CD8-positive, alpha-beta memory T cell (primary cell): ENCODE measurements around the gene ACP7. TPM values are rescaled to one million over a fixed set of nuclear protein-coding genes. Genes with fewer than 3 reads are reported as not detected.
A peak's percentile ranks its signal among the peaks of the same experiment; 100 is the strongest.

Source experiments
- CTCF ChIA-PET: fragments of 350-600 bp; sonication (Branson Sonifier 250); formaldehyde crosslinking; loops from one replicate; lab custom pipeline; 2021; ENCODE audit warnings: antibody characterized with exemption; lab: Charles Lee
- POLR2A ChIA-PET: fragments of 350-600 bp; sonication (Branson Sonifier 250); formaldehyde crosslinking; loops from one replicate; lab custom pipeline; 2021; ENCODE audit warnings: antibody characterized with exemption; lab: Charles Lee
- DNase-seq, 5 donors: peaks; one replicate each; pipeline versions ENCODE4 v3.0.0 to v3.0.0-alpha.2; 2020 to 2022; ENCODE audit warnings: mixed read lengths in 1 of 5
- H3K27ac ChIP-seq: one replicate; pipeline ENCODE4 v1.7.0; 2013; ENCODE audit warnings: low read depth, mild to moderate bottlenecking, low read length, moderate library complexity
- H3K27me3 ChIP-seq: 2 replicates; pipeline ENCODE4 v1.7.0; 2013; ENCODE audit warnings: low read length, mild to moderate bottlenecking; ENCODE audit not compliant: insufficient read depth, poor library complexity, severe bottlenecking
- H3K36me3 ChIP-seq: 2 replicates; pipeline ENCODE4 v1.7.0; 2013; ENCODE audit warnings: mild to moderate bottlenecking, low read length, moderate library complexity; ENCODE audit not compliant: insufficient read depth
- H3K4me1 ChIP-seq: 2 replicates; pipeline ENCODE4 v1.7.0; 2013; ENCODE audit warnings: mild to moderate bottlenecking, low read length, moderate library complexity; ENCODE audit not compliant: insufficient read depth
- H3K4me3 ChIP-seq: 2 replicates; pipeline ENCODE4 v1.7.0; 2013; ENCODE audit warnings: mild to moderate bottlenecking, low read length
- H3K9me3 ChIP-seq: 2 replicates; pipeline ENCODE4 v1.7.0; 2013; ENCODE audit warnings: mild to moderate bottlenecking, low read length
- H3K27ac Mint-ChIP-seq, 8 donors: one replicate each; pipeline ENCODE4 v1.8.0; 2020 to 2021; ENCODE audit warnings: mixed read lengths in 8 of 8, mild to moderate bottlenecking in 6 of 8, inconsistent platforms in 3 of 8, moderate library complexity in 3 of 8
- H3K27me3 Mint-ChIP-seq, 2 donors: one replicate each; pipeline ENCODE4 v1.8.0; 2020 to 2021; ENCODE audit warnings: mixed read lengths in 2 of 2, mild to moderate bottlenecking in 1 of 2, moderate library complexity in 1 of 2
- H3K36me3 Mint-ChIP-seq, 3 donors: one replicate each; pipeline ENCODE4 v1.8.0; 2020 to 2021; ENCODE audit warnings: mixed read lengths in 3 of 3, inconsistent platforms in 1 of 3, mild to moderate bottlenecking in 1 of 3
- H3K4me1 Mint-ChIP-seq, 3 donors: one replicate each; pipeline ENCODE4 v1.8.0; 2020 to 2021; ENCODE audit warnings: mixed read lengths in 3 of 3, inconsistent platforms in 1 of 3, mild to moderate bottlenecking in 1 of 3
- H3K4me3 Mint-ChIP-seq, 7 donors: one replicate each; pipeline ENCODE4 v1.8.0; 2020 to 2021; ENCODE audit warnings: mixed read lengths in 7 of 7, mild to moderate bottlenecking in 6 of 7, moderate library complexity in 4 of 7, inconsistent platforms in 2 of 7
- H3K9me3 Mint-ChIP-seq, 5 donors: one replicate each; pipeline ENCODE4 v1.8.0; 2020 to 2022; ENCODE audit warnings: mixed read lengths in 5 of 5, mild to moderate bottlenecking in 3 of 5, moderate library complexity in 2 of 5, inconsistent platforms in 1 of 5
- polyA plus RNA-seq: library from polyadenylated mRNA; unstranded; fragments of 300-500 nt; fragmentation: Illumina TruSeq; gene quantifications from one replicate; pipeline ENCODE4 v1.2.3, GENCODE V29; 2021
- total RNA-seq, 2 experiments: library from RNA; stranded (reverse); gene quantifications; one replicate each; pipeline ENCODE4 v1.2.3, GENCODE V29; 2021

The ACP7 gene, protein sequence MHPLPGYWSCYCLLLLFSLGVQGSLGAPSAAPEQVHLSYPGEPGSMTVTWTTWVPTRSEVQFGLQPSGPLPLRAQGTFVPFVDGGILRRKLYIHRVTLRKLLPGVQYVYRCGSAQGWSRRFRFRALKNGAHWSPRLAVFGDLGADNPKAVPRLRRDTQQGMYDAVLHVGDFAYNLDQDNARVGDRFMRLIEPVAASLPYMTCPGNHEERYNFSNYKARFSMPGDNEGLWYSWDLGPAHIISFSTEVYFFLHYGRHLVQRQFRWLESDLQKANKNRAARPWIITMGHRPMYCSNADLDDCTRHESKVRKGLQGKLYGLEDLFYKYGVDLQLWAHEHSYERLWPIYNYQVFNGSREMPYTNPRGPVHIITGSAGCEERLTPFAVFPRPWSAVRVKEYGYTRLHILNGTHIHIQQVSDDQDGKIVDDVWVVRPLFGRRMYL
- total RNA-seq (not detected), polyA plus RNA-seq (0.22 TPM)

DNA sequence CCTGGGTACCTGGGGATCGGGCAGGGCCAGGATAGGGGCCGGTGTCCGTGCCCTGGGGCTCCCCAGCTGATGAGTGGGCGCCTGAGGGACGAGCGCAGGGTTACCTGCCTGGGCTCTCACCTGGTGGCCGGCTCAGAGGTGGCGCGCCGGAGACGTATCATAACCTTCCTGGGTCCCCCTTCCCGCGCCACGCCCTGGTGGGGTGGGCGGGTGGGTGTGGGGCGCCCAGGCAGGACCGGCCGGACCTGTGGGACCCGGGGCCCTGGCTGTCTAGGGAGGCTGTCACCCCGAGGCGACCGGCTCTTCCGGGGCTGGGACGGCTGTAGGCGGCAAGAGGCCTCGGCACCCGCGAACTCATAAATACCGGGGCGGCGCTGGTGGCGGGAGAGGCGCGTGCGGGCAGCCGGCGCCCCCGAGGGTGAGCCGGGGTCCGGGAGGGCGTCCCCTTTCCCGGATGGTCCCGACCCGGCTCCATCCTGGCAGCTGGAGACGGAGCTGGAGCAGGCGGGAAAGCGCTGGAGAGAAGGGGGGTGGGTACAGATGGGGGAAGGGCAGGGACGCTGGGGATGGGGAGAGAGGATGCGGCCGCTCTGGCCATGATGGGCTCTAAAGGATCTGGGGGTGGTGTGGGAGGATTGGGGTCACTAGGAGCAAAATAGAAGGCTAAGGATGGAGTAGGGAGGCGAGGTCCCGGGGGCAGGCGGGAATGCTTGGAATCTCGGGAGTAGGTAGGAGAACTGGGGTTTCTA lies at the start of gene ACP7:
ACP7 (plus strand) TSS at position 386 of the 749 bp plus-strand sequence. CDS start 902 bp downstream, outside the sequence.
- Mint-ChIP-seq H3K9me3 (no peaks in the 10 kb centered on the region), H3K36me3 (no peaks in the 10 kb centered on the region), H3K4me3 (peak within 1 kb of the TSS; percentile 73 to 93 (median 84)), H3K27ac (peak within 1 kb of the TSS; percentile 22 to 91 (median 80)), H3K4me1 (peaks cover 16 to 23% (median 17%) of the 10 kb centered on the region in 3 donors), H3K27me3 (peaks cover 23 to 52% of the 10 kb centered on the region in 2 donors)
- no peak within 1 kb of the TSS for H3K27ac ChIP-seq
- H3K27me3 ChIP-seq, result peaks cover 24% of the 10 kb centered on the region
- POLR2A ChIA-PET, result no interaction called here
- peak within 1 kb of the TSS; percentile 51 for H3K4me3 ChIP-seq
- H3K4me1 ChIP-seq, result peaks cover 12% of the 10 kb centered on the region
- peak in 4 of 5 donors; percentile 6 to 22 (median 9) for DNase-seq
- CTCF ChIA-PET, result interaction anchor here (0.9 kb wide), 1 partner anchor 26 kb away, joined by 3 read pairs; no protein-coding TSS in a partner anchor
- no peaks in the 10 kb centered on the region for H3K9me3 ChIP-seq
- no peaks in the 10 kb centered on the region for H3K36me3 ChIP-seq

DNA sequence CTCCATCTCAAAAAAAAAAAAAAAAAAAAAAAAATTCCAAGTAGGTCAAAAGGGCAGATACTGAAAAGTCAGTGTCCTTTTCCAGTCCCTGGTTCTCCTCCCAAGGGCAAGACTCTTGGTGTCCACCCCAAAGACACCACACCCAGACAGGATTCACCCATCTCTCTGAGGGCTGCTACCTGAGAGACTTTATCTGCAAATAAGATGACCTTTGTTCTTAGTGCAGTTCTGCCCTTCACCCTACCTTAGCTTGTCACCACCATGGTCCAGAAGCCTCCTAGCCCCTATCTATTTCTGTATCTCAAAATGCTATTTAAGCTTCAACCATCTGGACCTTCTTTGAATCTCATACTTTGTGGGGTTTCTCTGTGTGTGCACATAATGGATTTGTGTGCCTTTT lies 47.6 kb upstream of the ACP7 start:
- Histone ChIP-seq H3K9me3 (no peaks in the 10 kb centered on the region), H3K27ac (no peak overlapping the region), H3K36me3 (no peaks in the 10 kb centered on the region), H3K4me3 (no peak overlapping the region), H3K4me1 (no peaks in the 10 kb centered on the region), H3K27me3 (no peaks in the 10 kb centered on the region)
- Mint-ChIP-seq H3K27me3 (peaks cover 1 to 31% of the 10 kb centered on the region in 2 donors), H3K27ac (no peak overlapping the region), H3K36me3 (no peaks in the 10 kb centered on the region), H3K9me3 (no peaks in the 10 kb centered on the region), H3K4me3 (no peak overlapping the region), H3K4me1 (peaks cover 0 to 7% (median 3%) of the 10 kb centered on the region in 3 donors)
- ChIA-PET CTCF (interaction anchor here (0.6 kb wide), 1 partner anchor 23 kb away, joined by 3 read pairs; no protein-coding TSS in a partner anchor), POLR2A (no interaction called here)
- no peak for DNase-seq

DNA sequence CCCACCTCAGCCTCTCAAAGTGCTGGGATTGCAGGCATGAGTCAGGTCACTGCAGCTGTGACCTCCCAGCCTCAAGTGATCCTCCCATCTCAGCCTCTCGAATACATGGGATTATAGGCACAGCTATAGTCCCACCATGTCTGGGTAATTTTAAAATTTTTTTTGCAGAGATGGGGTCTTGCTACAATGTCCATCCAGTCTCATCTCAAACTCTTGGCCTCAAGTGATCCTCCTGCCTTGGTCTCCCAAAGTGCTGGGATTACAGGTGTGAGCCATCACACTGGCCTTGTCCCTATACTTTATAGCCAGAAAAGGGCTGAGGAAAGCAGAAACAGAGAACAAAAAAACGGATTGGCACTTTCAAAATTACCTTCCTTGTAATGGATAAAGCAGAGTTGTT lies 47.0 kb upstream of the ACP7 start:
- POLR2A ChIA-PET, result no interaction called here
- H3K4me3 Mint-ChIP-seq, result no peak overlapping the region
- CTCF ChIA-PET, result interaction anchor here (0.6 to 1.8 kb wide), 2 partner anchors 19 to 23 kb away, joined by 3 read pairs; no protein-coding TSS in a partner anchor

DNA sequence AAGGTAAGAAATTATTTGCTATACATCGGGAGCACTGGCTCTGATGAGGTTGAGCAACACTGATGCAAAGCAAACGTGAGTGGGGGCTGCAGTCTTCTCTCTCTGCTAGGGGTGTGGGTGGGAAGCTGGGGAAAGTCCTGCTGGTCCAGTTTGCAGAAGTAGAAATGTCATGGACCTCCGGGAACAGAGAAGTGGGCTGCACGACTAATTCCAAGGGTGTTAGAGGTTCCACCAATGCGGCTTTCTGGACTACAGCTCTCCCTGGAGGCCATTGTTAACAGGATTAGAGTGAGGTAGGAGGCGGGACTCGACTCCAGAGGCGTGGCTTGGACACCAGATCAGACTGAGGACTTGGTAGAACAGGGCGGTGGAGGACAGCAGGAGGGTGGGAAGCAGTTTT lies 46.1 kb upstream of the ACP7 start:
- H3K4me3 ChIP-seq, result no peak overlapping the region
- H3K4me1 Mint-ChIP-seq, result no peaks in the 10 kb centered on the region
- CTCF ChIA-PET, result interaction anchor here (1.8 kb wide), 1 partner anchor 20 kb away, joined by 3 read pairs; no protein-coding TSS in a partner anchor
- DNase-seq, result no peak
- no peaks in the 10 kb centered on the region for H3K4me1 ChIP-seq
- H3K27me3 ChIP-seq, result no peaks in the 10 kb centered on the region
- peaks cover 1 to 25% of the 10 kb centered on the region in 2 donors for H3K27me3 Mint-ChIP-seq
- no peaks in the 10 kb centered on the region for H3K36me3 Mint-ChIP-seq
- no peak overlapping the region for H3K27ac ChIP-seq
- POLR2A ChIA-PET, result no interaction called here
- H3K4me3 Mint-ChIP-seq, result no peak overlapping the region
- H3K9me3 Mint-ChIP-seq, result no peaks in the 10 kb centered on the region
- no peaks in the 10 kb centered on the region for H3K36me3 ChIP-seq
- no peak overlapping the region for H3K27ac Mint-ChIP-seq
- H3K9me3 ChIP-seq, result no peaks in the 10 kb centered on the region

More for the DNA sequence above, 47.0 kb upstream of the ACP7 start:
- no peaks in the 10 kb centered on the region for H3K36me3 Mint-ChIP-seq
- H3K4me1 Mint-ChIP-seq, result peaks cover 0 to 6% (median 3%) of the 10 kb centered on the region in 3 donors
- H3K9me3 Mint-ChIP-seq, result no peaks in the 10 kb centered on the region
- H3K27me3 Mint-ChIP-seq, result peaks cover 1 to 31% of the 10 kb centered on the region in 2 donors
- no peaks in the 10 kb centered on the region for H3K36me3 ChIP-seq
- H3K27ac Mint-ChIP-seq, result no peak overlapping the region
- H3K4me3 ChIP-seq, result no peak overlapping the region
- DNase-seq, result no peak
- no peaks in the 10 kb centered on the region for H3K4me1 ChIP-seq
- H3K27me3 ChIP-seq, result no peaks in the 10 kb centered on the region
- no peak overlapping the region for H3K27ac ChIP-seq
- H3K9me3 ChIP-seq, result no peaks in the 10 kb centered on the region

DNA sequence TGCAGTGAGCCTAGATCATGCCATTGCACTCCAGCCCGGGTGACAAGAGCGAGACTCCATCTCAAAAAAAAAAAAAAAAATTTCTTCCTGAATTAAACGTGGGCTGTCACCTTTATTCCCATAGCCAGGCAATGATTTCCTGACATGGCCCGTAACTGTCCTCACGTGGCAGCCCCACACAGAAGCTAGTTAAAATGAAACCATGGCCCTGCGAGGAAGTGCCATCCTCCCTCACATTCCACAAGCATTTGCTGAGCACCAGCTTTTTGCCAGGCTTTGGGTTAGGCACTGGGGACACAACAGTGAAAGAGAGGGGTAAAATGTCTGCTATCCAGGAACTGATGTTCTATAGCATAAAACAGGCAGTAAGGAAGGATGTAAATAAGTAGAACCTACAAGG lies 38.7 kb upstream of the ACP7 start:
- Histone ChIP-seq H3K4me3 (no peak overlapping the region), H3K36me3 (no peaks in the 10 kb centered on the region), H3K27ac (no peak overlapping the region), H3K9me3 (no peaks in the 10 kb centered on the region), H3K27me3 (no peaks in the 10 kb centered on the region), H3K4me1 (no peaks in the 10 kb centered on the region)
- DNase-seq, result no peak
- H3K4me1 Mint-ChIP-seq, result peaks cover 0 to 3% (median 0%) of the 10 kb centered on the region in 3 donors
- H3K27me3 Mint-ChIP-seq, result peaks cover 0 to 8% of the 10 kb centered on the region in 2 donors
- H3K27ac Mint-ChIP-seq, result no peak overlapping the region
- H3K4me3 Mint-ChIP-seq, result no peak overlapping the region
- no peaks in the 10 kb centered on the region for H3K9me3 Mint-ChIP-seq
- CTCF ChIA-PET, result no interaction called here
- POLR2A ChIA-PET, result no interaction called here
- no peaks in the 10 kb centered on the region for H3K36me3 Mint-ChIP-seq

DNA sequence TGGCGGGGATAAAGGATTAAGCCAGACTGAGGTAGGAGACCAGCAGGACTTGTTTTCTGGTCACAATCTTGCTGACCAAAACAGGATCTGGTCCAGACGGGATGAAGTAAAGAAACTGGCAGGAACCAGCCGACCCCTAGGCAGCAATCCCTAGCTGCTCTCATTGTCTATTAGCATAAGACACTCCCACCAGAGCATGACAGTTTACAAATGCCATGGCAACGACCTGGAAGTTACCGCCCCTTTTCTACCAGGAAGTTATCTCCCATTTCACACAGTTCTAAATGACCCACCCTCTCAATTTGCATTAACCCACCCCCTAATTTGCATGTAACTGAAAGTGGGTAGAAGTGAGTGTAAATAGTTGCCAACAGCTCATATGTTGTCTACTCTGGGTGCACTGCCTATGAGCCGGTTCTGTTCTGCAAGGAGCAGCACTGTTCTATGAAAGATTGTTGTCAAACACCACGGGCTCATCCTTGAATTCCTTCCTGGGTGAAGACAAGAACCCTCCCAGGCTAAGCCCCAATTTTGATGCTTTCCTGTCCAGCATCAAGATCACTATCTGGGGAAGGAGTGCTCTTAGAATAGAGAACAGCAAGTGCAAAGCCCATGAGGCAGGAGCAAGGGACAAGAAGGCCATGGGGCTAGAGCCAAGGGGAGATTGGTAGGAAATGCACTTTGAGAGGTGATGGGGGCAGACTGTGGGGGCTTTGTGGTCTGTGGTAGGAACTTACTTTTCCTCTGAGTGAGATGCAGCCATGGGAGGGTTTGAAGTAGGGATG lies 37.9 kb upstream of the ACP7 start:
- H3K4me1 Mint-ChIP-seq, result peaks cover 0 to 3% (median 0%) of the 10 kb centered on the region in 3 donors

DNA sequence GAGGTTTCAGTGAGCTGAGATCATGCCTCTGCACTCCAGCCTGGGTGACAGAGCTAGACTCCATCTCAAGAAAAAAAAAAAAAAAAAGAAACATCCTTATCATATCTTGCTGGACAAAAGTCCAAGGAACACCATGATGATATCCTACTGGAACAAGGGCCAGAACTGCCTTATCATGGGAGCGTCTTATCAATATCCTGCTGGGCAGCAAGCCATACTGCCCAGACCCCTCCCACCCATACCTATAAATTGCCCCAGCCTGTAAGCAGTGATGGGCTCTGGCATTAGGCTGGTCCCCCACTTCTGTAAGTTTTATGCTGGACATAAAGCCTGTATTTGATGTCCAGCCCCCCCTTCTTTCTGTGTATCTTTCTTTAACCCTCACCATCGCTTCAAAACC lies 37.1 kb upstream of the ACP7 start:
- peaks cover 0 to 11% of the 10 kb centered on the region in 2 donors for H3K27me3 Mint-ChIP-seq
- H3K4me1 Mint-ChIP-seq, result peaks cover 0 to 3% (median 0%) of the 10 kb centered on the region in 3 donors
- DNase-seq, result no peak
- H3K4me3 ChIP-seq, result no peak overlapping the region
- no peaks in the 10 kb centered on the region for H3K9me3 Mint-ChIP-seq
- no peak overlapping the region for H3K4me3 Mint-ChIP-seq
- no peak overlapping the region for H3K27ac Mint-ChIP-seq
- no peaks in the 10 kb centered on the region for H3K36me3 ChIP-seq
- H3K9me3 ChIP-seq, result no peaks in the 10 kb centered on the region
- H3K36me3 Mint-ChIP-seq, result no peaks in the 10 kb centered on the region
- ChIA-PET CTCF (no interaction called here), POLR2A (no interaction called here)
- no peaks in the 10 kb centered on the region for H3K4me1 ChIP-seq
- no peak overlapping the region for H3K27ac ChIP-seq
- H3K27me3 ChIP-seq, result no peaks in the 10 kb centered on the region

More for the DNA sequence above, 37.9 kb upstream of the ACP7 start:
- no peak overlapping the region for H3K27ac ChIP-seq
- ChIA-PET CTCF (no interaction called here), POLR2A (no interaction called here)
- no peak overlapping the region for H3K4me3 ChIP-seq
- DNase-seq, result no peak
- H3K4me1 ChIP-seq, result no peaks in the 10 kb centered on the region
- Mint-ChIP-seq H3K36me3 (no peaks in the 10 kb centered on the region), H3K9me3 (no peaks in the 10 kb centered on the region), H3K27ac (no peak overlapping the region), H3K27me3 (peaks cover 0 to 10% of the 10 kb centered on the region in 2 donors), H3K4me3 (no peak overlapping the region)
- no peaks in the 10 kb centered on the region for H3K9me3 ChIP-seq
- no peaks in the 10 kb centered on the region for H3K36me3 ChIP-seq
- no peaks in the 10 kb centered on the region for H3K27me3 ChIP-seq
